Activated effector memory CD4-positive, alpha-beta T cell treated with anti-CD3 and anti-CD28 coated beads, Interleukin-2, amount 50 U/mL, for 16 hours (primary cell): Measurements from ENCODE around the gene NFIC.

Experiments used
- DNase-seq: peaks from one replicate; pipeline ENCODE4 v3.0.0-alpha.2; 2020

The NFIC gene

GRCh38 chr19:3359919-3360420, 6.4 kb upstream of the NFIC start:
- DNase-seq = peak; percentile 71

DNA sequence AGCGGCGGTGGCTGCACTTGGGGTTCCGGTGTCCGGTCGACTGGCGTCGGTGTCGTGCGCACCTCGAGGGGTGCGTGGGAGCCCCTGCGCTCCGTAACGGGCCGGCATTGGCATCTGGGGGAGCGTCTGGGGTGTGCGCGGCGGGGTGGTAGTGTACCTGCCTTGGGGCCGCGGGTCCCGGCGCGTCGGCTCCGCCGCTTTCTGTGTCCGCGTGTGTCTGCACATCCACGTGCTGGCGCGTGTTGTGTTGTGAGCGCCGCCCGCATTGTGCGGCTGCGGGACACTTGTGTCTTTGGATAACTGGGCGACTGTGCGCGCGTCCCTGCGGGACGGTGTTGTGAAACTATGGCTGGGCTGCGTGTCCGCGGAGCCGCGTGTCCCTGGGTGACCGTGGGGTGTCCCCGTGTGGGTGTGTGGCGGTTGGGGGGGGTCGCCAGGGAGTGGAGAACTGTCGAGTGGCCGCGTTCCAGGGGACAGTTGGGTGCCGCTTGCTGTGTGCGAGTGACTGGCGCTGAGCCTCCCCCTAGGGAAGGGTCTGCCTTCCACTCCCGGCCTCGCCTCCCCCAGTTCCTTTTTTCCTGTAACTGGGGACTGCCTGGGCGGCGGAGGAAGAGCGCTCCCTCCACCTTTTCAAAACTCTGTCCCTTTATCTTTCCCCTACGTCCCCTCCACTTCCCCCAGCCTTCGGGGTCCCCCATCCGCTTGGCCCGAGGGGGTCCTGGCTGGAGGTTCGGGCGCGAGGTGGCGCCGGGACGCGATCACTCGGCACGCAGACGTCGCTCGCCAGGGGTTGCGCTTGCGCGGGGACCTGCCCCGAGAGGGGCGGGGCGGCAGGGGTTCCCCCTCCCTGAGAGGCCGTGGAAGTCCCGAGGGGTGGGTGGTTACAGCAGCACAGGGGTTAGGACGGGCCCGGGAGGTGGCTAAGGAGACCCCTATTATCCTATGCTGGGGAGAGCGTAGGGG, 5.7 kb upstream of the NFIC start:
- peak; percentile 93 for DNase-seq

DNA sequence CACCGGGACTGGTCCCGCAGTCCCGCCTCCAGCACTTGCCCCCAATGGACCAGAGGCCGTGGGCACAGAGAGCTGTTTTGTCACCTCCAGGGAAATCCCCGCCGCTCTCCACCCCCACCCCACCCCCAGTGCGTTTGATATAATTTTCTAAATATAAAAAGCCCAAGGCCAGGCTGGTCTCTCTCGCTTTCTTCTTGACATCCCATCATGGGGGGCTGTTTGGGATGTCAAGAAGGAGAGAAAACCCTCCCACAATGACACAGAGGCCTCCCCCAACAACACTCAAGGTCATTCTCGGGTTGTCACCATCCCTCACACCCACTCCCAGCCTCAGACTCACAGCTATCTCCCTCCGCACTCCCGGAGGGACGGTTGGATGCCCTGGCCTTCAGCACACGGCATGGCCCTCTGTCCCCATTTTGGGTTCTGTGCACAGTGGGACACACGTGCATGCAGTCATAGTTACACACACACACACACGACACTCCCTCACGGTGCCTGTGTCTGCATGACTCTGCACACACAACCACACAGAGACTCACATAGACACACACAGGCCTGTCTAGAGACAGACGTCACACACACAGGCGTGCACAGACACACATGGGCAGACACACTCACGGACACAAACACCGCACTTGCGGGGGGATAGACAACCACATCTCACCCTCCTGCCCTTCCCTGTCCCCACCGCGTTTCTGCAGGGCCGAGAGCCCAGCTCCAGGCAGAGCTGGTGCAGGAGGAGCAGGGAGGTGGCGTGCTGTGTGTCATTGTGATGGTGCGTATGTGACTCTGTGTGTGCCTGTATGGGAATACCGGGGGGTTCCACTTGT, 4.8 kb upstream of the NFIC start:
- no peak for DNase-seq

DNA sequence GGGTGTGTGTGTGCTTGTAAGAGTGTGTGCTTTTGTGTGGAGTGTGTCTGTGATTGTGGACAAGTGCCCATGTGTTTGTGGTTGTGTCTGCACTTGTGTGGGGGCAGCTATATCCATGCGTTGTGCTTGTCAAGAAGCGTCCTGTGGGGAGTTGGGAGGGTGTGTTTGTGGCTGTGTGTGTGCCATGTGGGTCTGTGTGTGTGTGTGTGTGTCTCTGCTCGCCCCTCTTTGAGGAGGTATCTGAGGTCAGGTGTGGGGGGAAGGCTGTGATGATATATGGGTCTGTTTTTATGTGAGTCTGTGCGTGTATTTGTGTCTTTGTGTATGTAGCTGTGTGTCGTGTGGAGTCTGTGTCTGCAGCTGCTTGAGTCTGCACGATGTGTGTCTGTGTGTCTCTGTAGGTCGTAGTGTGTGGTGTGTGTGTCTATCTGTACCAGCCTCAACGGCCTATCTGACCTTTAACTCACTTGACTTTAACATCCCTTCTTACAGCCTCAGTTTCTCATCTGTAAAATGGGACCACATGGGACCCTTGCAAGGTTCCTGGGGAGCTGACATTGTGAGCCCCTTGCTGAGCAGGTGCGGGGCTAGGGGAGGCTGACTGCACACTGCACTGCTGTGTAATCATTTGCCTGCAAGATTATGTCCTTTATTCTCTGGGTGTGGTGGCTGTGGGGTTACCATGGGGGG, 4.0 kb upstream of the NFIC start:
- DNase-seq = no peak

DNA sequence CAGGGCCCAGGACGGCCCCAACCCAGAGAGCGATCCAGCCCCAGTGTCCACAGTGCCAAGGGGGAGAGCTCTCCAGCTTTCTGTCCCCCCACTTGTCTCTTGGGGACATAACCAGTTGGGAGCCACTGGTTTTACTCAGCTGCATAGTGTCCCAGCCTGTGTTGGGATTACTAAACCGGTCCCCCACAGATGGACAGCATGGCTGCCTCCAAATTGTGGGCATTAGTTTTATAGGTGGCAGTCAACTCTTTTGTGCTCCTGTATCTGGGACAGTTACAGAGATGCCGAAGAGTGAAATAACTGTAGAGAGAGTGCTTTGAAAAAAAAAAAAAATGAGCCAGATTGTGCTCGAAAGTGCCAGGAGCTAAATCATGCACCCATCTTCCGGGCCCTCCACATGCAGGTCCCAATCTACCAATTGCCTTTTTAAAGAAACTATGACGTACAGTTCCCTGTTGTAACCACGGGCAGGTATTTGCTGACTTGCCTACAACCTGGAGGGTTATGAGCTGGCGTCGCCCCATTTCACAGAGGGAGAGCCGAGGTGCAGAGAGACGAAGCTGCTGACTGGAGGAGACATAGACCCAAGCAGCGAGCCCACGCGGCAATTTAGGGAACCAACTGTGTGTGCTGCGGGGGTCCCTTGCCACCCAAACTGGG, 2.4 kb upstream of the NFIC start:
- DNase-seq = no peak

DNA sequence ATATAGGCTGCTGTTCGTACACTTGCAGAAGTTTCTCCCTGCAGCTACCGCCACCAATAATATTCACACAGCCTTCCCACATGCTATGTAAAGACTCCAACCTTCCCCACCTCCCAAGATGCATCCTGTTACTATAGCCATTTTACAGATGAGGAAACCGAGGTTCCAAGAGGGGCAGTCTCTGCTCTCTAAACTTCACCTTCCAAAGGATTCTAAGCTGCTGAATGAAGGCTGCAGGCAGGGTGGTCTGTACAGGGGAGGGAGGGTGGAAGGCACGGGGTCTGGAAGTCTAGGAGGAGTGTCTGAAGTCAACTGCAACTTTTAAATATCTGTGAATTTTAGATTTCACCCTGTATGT, 1.9 kb upstream of the NFIC start:
- DNase-seq = no peak

- no peak for DNase-seq
Observed at GRCh38 chr19:3365093-3365835, 1.1 kb upstream of the NFIC start.

DNA sequence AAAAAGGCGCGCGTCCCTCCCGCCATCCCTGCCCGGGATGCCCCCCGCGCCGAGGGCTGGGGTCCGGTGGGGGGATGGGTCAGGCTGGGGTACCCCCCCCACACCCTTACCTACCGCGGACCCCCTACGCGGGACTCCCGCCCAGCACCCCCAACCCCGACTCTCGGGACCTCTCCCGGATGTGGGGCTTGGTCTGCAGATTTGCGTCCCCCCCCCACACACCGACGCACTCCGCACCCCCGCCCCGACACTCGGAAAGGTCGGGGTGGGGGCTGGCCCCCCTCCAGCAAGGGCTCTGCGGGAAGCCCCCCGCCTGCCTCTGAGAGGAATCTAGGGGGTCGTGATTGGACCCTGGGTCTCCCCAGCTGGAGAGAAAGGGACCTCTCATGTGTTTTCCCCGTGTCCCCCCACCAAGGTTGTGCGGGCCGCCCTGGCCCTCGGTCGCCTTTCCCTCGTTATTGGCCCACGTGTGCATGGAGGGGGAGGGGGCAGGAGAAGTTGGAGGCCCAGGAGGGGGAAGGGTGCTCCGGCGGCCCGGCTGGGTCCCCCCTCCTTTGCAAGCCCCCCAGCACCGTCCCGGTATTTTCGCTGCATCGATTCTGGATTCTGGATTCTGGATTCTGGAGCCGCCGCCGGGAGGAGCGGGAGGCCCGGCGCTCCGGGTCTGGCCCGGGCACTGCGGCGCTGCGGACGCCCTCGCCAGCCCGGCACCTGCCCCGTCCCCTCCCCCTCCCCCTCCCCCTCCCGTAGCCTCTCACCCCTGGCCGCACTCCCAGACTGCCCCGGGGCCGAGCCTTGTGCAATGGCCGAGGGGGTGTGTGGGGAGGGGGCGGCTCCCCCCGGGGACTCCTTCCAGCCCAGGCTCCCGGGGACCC, 607 bp downstream of the NFIC start:
- DNase-seq = no peak

DNA sequence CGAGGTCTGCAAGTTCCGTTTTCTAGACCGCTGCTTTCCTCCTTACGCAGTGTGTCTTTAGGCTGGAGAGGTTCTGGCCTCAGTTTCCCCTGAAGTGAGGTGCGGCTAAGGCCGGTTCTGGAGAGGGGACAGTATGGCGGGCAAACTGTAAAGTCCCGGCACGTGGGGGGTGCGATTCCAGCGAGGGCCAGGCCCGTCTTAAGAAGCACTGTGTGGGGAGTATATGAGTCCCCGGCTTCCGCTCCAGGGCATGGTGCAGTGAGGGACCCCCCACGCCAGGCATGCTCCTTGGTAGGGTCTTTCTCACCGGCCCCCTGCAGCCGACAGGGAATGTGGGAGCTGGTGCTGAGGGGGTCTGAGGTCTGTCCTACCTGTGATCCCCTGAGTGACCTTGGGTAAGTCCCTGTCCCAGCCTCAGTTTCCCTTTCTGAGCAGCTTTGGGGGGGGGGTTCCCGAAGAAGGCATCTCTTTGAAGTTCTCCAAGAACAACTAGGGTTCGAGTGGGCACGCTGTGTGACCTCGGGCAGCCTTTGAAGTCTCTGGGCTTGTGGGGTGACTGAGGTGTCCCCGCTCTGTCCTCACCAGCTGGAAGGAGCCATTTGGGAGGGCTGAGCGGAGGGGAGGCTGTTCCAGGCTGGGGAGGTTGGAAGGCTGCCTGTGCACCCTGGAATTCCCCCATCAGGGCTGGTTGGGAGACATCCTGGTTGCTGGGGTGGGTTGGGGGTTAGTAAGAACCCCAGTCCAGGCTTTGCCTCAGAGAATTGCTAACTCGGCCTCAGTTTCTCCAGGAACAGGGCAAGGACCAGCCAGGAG, 1.5 kb downstream of the NFIC start:
- DNase-seq = no peak

- no peak for DNase-seq
Observed at GRCh38 chr19:3368441-3368795, 2.0 kb downstream of the NFIC start.

DNA sequence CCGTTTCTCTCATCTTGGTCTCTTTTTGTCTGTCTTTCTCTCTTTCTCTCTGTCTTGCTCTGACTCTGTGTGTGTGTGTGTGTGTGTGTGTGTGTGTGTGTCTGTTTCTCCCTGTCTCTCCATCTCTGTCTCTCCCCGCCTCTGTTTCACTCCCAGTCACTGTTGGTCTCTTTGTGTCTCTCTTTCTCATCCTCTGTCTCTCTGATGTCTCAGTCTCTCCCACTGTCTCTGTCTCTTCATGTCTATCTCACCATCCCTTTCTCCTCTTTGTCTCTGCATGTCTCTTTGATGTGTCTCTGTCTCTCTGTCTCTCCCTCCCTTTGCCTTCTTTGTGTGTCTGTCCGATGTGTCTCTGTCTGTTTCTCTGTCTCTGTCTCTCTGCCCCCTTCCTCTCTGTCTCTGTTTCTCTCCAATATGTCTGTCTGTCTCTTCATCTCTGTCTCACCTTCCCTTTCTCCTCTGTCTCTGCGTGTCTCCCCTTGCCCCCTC, 2.5 kb downstream of the NFIC start:
- no peak for DNase-seq

DNA sequence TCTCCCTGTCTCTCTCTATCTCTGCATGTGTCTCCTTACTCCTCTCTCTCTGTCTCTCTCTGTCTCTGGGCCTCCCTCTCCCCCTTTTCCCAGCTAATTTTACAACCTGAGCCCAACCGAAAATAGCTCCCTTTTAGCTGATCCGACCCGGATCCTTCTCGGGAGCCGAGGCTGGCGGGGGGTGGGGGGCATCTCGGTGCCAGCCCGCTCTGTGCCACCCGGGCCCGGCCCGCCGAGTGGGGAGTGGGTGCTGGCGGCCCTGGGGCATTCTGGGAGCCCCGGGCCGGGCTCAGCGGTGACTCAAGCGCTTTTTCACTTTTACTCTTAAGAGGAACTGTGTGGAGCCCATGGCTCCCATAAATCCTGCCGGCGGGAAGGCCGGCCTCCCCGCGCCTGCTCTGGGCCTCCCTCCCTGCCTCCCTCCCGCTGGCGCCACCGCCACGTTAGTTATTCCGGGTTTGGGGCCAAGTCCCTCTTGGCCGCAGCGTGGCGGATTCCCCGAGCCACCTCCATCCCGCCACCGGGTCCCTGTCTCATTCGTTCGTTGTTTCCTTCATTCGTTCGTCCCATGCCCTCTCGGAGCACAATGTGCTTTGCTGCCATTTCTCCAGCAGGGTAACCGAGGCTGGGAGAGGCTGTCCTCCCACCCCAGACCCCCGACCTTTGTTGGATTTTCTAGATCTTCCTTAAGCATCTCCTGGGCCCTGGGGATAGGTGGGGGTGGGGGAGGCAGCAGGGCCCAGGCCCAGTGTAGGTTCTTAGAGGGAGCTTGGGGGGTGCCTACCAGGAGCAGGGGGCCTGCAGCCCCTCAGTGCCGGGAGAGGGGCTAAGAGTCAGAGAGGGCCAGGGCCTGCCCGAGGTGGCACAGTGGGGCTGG, 3.2 kb downstream of the NFIC start:
- DNase-seq = no peak

DNA sequence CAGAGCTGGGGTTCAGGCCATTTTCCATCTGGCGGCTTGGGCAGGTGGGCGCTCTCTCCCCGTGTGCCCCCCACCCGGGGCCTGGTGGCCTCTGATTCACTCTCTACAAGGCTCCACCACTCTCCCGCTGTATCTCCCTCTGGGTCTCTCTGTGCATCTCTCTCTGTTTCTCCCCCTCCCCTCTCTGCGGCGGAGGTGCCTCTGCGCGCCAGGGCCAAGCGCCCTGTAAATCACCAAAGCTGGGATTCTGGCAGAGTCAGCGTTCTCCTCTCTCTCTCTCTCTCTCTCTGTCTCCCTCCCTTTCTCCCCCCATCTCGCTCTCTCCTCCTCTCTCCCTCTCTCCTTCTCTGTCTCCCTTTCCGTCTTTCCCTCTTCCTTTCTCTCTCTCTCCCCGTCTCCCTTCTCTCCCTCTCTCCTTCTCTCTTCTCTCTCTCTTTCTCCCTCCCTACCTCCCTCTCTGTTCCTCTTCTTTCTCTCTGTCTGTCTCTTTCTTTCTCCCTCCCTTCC, 3.9 kb downstream of the NFIC start:
- no peak for DNase-seq

GRCh38 chr19:3370728-3371591, 4.6 kb downstream of the NFIC start:
- no peak for DNase-seq

GRCh38 chr19:3372413-3372812, 6.0 kb downstream of the NFIC start:
- no peak for DNase-seq

GRCh38 chr19:3373971-3374368, 7.6 kb downstream of the NFIC start:
- DNase-seq = no peak

DNA sequence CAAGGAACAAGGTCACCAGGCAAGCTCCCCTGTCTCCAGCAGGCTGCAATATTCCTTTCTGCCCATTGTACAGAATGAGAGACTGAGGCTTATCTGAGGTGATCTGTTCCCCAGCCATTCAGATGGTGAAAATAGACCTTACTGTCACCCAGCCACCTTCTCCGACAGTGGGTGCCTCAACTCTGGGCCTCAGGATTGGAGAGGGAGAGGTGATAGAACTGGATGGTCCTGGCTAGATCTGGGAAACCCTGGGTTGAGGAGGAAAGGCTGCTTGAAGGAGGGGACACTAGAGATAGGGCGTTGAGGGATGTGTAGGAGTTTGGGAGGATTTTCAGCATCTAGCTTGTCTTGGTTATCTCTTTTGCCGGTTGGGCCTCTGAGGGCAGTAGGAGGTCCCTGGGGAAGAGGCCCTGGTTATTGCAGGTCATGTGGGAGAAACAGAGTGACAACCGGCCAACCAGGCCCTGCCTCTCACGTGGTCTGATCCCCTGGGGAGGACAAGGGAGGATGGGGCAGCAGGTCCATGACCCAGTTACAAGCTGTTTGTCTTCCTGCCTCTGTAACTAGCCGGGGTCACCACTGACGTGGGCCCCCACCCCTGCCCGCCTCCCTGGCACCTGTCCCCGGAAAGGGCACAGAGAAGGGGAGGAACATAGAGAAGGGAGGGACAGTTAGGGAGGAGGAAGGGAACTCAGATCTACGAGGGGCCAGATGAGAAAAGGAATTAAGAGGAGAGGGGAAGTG, 8.2 kb downstream of the NFIC start:
- DNase-seq = no peak
